GM12891 (cell line): ENCODE measurements around the gene TAMM41.

Source experiments
- POLR2A ChIP-seq: IDR thresholded peaks from 2 replicates; pipeline ENCODE4 v1.6.1; 2011; ENCODE audit warnings: low read depth, low read length, control low read depth
- POLR2AphosphoS5 ChIP-seq: IDR thresholded peaks from 2 replicates; pipeline ENCODE4 v1.6.1; 2011; ENCODE audit warnings: low read depth, low read length, control low read depth
- POU2F2 ChIP-seq: IDR thresholded peaks from 2 replicates; pipeline ENCODE4 v1.6.1; 2011; ENCODE audit warnings: low read depth, mild to moderate bottlenecking, control low read depth, low read length, moderate library complexity
- SPI1 ChIP-seq: IDR thresholded peaks from 2 replicates; pipeline ENCODE4 v1.6.1; 2011; ENCODE audit warnings: low read depth, low read length, control low read depth
- TAF1 ChIP-seq: IDR thresholded peaks from 2 replicates; pipeline ENCODE4 v1.6.1; 2011; ENCODE audit warnings: low read depth, low read length, control low read depth

DNA sequence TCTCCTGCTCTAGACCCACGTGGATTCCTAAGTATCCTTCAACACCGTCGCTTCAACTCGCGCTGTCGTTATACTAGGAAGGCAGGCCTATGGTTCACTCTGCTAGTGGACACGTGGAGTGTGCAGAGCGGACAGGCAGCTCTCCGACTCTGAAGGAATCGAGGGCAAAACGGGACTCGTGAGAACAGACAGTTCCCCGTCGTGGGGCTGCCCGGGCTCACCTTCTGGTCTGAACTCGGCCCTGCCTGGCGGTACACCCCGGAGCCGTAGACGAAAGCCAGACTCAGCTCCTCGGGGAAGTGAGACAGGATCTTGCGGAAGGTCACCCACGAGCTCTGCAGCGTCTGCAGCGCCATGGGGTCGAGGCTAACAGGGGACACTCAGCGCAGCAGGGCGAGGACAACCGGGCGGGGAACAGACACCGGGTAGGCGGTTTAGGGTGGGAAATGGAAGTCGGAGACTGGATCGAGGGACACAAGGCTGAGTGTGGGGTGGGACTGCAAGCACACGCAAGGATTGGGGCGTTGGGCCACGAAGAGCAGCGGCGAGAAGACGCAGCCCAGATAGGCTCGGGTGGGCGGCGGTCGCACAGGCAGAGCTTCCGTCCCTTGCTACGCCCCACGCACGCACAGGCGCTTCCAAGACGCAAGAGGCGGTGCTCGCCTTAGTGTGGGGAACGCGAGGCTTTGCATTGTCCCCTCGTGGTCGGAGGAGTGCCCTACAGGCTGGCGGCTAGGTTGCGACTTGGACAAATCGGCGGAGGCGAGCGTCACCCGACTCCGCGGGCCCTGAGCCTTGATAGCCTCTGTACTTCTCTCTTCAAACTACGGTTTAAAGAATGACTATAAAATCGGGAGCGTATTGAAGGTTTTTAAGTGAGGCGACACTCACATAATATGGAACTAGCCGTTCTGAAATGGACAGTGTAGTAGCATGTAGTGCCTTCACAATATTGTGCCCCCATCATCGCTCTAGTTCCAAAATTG is at the start of gene TAMM41:
- no peak for TF ChIP-seq SPI1
- peak; percentile 96 for TF ChIP-seq POLR2A
- TF ChIP-seq TAF1 = peak; percentile 96
- TF ChIP-seq POLR2AphosphoS5 = peak; percentile 98
- TF ChIP-seq POU2F2 = peak; percentile 69
